Measurements from ENCODE around the gene ZSWIM2. TPM values are rescaled to one million over a fixed set of nuclear protein-coding genes. Genes with fewer than 3 reads are reported as not detected.

ZSWIM2 gene
- total and polyA plus RNA-seq, 2 experiments from 2014 or later, result not detected

GRCh38 chr2:186891185-186891621 lies 42.2 kb upstream of the ZSWIM2 start (continued):
- TF ChIP-seq ZNF462 (CRISPR knock-in tag; IDR thresholded peaks at IDR 0.05), result no peak

GRCh38 chr2:186889101-186889879 lies 40.3 kb upstream of the ZSWIM2 start:
- Mint-ChIP-seq H3K4me3 (no peak overlapping the region), H3K27me3 (ENCODE audit: insufficient read depth, low read depth, poor library complexity) (peaks cover 1% of the 10 kb centered on the region), H3K36me3 (ENCODE audit: low read depth) (no peaks in the 10 kb centered on the region), H3K27ac (no peak overlapping the region), H3K9me3 (no peaks in the 10 kb centered on the region), H3K4me1 (no peaks in the 10 kb centered on the region)
- Histone ChIP-seq H2AFZ (no peak overlapping the region), H3K4me1 (ENCODE audit: insufficient read depth) (no peaks in the 10 kb centered on the region), H3F3A (replicated peaks; ENCODE audit: low read depth) (no peaks in the 10 kb centered on the region), H3K36me3 (ENCODE audit: insufficient read depth) (no peaks in the 10 kb centered on the region), H3K79me2 (replicated peaks; ENCODE audit: insufficient read depth) (no peaks in the 10 kb centered on the region), H3K27ac (ENCODE audit: low read depth) (no peak overlapping the region), H3K9me2 (ENCODE audit: insufficient read depth) (no peaks in the 10 kb centered on the region), H3K27me3 (ENCODE audit: insufficient read depth) (no peaks in the 10 kb centered on the region), H4K20me1 (replicated peaks; ENCODE audit: insufficient read depth) (no peaks in the 10 kb centered on the region), H3K4me2 (no peak overlapping the region), H3K4me3 (no peak overlapping the region)
- TF ChIP-seq ETS1 (IDR thresholded peaks at IDR 0.05) (no peak), POLR2AphosphoS5 (IDR thresholded peaks at IDR 0.05; ENCODE audit: low read depth) (no peak)
- no peak for DNase-seq (ENCODE audit: low spot score)
- ATAC-seq, result no peak
